Measurements from ENCODE around the gene ZMAT5.

DNA sequence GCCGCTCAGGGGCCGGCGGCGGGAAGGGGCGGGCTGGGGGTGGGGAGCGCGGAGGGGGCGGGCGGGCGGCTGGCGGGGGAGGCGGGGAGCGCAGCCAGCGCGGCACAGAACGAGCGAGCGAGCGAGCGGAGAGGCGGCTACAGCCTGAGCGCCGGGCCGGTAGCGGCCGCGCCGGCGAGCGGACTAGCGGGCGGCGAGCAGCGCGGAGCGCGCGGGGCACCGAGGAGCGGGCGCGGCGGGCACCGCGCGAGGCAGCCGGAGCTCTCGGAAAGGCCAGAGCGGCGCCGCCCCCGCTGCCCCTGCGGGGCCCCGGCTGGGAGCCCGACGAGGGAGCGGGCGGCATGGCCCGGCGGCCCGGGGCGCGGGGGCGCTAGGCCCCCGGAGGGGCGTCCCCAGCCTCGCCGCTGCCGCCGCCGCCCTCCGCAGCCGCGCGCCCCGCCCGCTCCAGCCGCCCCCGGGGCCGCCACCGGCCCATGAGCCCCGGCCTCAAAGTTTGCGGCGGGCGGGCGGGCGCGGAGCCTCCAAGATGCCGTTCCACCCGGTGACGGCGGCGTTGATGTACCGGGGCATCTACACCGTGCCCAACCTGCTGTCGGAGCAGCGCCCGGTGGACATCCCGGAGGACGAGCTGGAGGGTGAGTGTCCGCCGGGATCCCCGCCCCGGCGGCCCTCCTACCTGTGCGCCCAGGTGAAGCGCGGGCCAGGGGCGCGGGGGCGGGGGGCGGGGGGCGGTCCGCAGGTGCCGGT, 46.7 kb downstream of the ZMAT5 start, which contains the start of gene CABP7:
- TF ChIP-seq, protein P1, sequence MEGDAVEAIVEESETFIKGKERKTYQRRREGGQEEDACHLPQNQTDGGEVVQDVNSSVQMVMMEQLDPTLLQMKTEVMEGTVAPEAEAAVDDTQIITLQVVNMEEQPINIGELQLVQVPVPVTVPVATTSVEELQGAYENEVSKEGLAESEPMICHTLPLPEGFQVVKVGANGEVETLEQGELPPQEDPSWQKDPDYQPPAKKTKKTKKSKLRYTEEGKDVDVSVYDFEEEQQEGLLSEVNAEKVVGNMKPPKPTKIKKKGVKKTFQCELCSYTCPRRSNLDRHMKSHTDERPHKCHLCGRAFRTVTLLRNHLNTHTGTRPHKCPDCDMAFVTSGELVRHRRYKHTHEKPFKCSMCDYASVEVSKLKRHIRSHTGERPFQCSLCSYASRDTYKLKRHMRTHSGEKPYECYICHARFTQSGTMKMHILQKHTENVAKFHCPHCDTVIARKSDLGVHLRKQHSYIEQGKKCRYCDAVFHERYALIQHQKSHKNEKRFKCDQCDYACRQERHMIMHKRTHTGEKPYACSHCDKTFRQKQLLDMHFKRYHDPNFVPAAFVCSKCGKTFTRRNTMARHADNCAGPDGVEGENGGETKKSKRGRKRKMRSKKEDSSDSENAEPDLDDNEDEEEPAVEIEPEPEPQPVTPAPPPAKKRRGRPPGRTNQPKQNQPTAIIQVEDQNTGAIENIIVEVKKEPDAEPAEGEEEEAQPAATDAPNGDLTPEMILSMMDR (IDR thresholded peaks at IDR 0.05), result no peak
- no peak for TF ChIP-seq POLR2A (IDR thresholded peaks at IDR 0.05)
